Measurements from ENCODE around the gene MTUS2.

Gene MTUS2

DNA sequence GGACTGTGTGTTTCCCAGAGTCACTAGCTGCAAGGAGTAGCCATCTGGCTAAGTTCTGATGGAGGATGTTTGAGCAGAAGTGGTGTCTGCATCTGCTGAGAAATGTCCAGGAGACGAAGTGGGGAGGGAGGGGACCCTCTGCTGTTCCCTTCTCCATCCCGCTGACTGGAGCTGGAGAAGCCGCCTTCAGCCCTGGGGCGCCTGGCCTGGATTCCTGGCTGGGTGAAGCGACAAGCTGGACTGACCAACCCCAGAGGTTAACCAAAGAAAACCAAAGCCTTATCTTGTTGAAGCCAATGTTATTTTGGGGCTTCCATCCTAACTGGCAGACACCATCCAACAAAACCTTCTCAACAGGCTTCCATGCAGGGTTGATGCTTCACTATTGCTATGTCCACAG, 707.8 kb downstream of the MTUS2 start:
- Histone ChIP-seq H3K27me3 (ENCODE audit: insufficient read depth, insufficient read length) (no peaks in the 10 kb centered on the region), H3K36me3 (ENCODE audit: insufficient read depth, insufficient read length, low read length) (peaks cover 81% of the 10 kb centered on the region), H3K9ac (ENCODE audit: insufficient read length, low read depth) (no peak overlapping the region), H3K4me1 (ENCODE audit: insufficient read depth, insufficient read length) (no peaks in the 10 kb centered on the region), H3K9me3 (ENCODE audit: insufficient read depth, low read length) (no peaks in the 10 kb centered on the region), H3K4me3 (ENCODE audit: insufficient read length, low read depth) (no peak overlapping the region)
- no peak for DNase-seq (ENCODE audit: low read depth, low spot score)
- no peak for TF ChIP-seq YY1 (IDR thresholded peaks at IDR 0.05; ENCODE audit: insufficient read depth, insufficient read length)
- TF ChIP-seq ZNF274 (IDR thresholded peaks at IDR 0.05; ENCODE audit: low read depth, low read length), result no peak
- TF ChIP-seq SUZ12 (IDR thresholded peaks at IDR 0.05; ENCODE audit: extremely low read depth, insufficient read depth, insufficient read length), result no peak

DNA sequence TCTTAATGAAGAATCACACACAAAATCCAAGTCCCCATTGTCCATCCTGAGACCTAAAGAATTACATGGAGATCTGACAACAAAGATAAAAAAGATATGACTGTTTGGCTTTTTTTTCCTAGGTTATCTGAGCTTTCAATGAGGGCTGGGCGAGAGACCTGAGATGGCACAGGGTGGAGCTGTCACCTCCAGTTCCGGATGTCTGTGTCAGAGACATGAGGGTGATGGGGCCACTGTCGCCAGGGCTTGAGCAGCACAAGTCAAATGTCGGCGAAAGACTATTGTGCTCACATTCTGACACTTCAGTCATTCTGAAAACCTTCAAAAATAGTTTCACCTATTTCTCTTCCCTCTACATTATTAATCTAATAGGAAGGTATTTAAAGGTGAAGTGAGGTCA, 709.6 kb downstream of the MTUS2 start:
- no peaks in the 10 kb centered on the region for H3K27me3 ChIP-seq (ENCODE audit: insufficient read depth, insufficient read length)
- no peaks in the 10 kb centered on the region for H3K4me1 ChIP-seq (ENCODE audit: insufficient read depth, insufficient read length)
- TF ChIP-seq YY1 (IDR thresholded peaks at IDR 0.05; ENCODE audit: insufficient read depth, insufficient read length), result no peak
- no peak for TF ChIP-seq ZNF274 (IDR thresholded peaks at IDR 0.05; ENCODE audit: low read depth, low read length)
- TF ChIP-seq SUZ12 (IDR thresholded peaks at IDR 0.05; ENCODE audit: extremely low read depth, insufficient read depth, insufficient read length), result no peak
- no peaks in the 10 kb centered on the region for H3K9me3 ChIP-seq (ENCODE audit: insufficient read depth, low read length)
- peaks cover 74% of the 10 kb centered on the region for H3K36me3 ChIP-seq (ENCODE audit: insufficient read depth, insufficient read length, low read length)
- H3K9ac ChIP-seq (ENCODE audit: insufficient read length, low read depth), result no peak overlapping the region
- no peak for DNase-seq (ENCODE audit: low read depth, low spot score)
- no peak overlapping the region for H3K4me3 ChIP-seq (ENCODE audit: insufficient read length, low read depth)

GRCh38 chr13:29530901-29531300, 710.8 kb downstream of the MTUS2 start:
- H3K9me3 ChIP-seq (ENCODE audit: insufficient read depth, low read length), result no peaks in the 10 kb centered on the region
- no peaks in the 10 kb centered on the region for H3K4me1 ChIP-seq (ENCODE audit: insufficient read depth, insufficient read length)
- no peaks in the 10 kb centered on the region for H3K27me3 ChIP-seq (ENCODE audit: insufficient read depth, insufficient read length)
- H3K4me3 ChIP-seq (ENCODE audit: insufficient read length, low read depth), result no peak overlapping the region
- no peak overlapping the region for H3K9ac ChIP-seq (ENCODE audit: insufficient read length, low read depth)
- DNase-seq (ENCODE audit: low read depth, low spot score), result no peak
- no peak for TF ChIP-seq SUZ12 (IDR thresholded peaks at IDR 0.05; ENCODE audit: extremely low read depth, insufficient read depth, insufficient read length)
- no peak for TF ChIP-seq ZNF274 (IDR thresholded peaks at IDR 0.05; ENCODE audit: low read depth, low read length)
- TF ChIP-seq YY1 (IDR thresholded peaks at IDR 0.05; ENCODE audit: insufficient read depth, insufficient read length), result no peak
- H3K36me3 ChIP-seq (ENCODE audit: insufficient read depth, insufficient read length, low read length), result peaks cover 74% of the 10 kb centered on the region

DNA sequence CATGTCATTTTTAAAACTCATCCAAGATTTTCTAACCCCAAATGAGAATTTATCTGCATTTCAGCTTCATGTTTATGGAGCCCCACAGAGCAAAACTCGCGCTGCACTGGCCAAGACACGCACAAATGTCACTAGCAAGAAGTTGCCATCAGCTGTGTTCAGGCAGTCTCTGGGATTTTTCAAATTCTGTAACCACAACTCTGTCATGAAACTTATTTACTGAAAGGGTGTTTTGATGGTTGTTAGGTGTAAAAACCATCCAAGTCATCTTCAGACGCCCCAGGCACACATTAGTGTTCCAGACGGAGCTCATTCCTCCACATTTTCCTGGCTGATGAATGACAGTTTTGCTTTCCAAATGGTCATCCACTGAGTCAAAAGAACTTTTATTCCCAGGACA, 712.0 kb downstream of the MTUS2 start:
- H3K9ac ChIP-seq (ENCODE audit: insufficient read length, low read depth), result no peak overlapping the region
- H3K36me3 ChIP-seq (ENCODE audit: insufficient read depth, insufficient read length, low read length), result peaks cover 70% of the 10 kb centered on the region
- no peaks in the 10 kb centered on the region for H3K4me1 ChIP-seq (ENCODE audit: insufficient read depth, insufficient read length)
- DNase-seq (ENCODE audit: low read depth, low spot score), result no peak
- no peak overlapping the region for H3K4me3 ChIP-seq (ENCODE audit: insufficient read length, low read depth)
- TF ChIP-seq ZNF274 (IDR thresholded peaks at IDR 0.05; ENCODE audit: low read depth, low read length), result no peak
- TF ChIP-seq SUZ12 (IDR thresholded peaks at IDR 0.05; ENCODE audit: extremely low read depth, insufficient read depth, insufficient read length), result no peak
- no peak for TF ChIP-seq YY1 (IDR thresholded peaks at IDR 0.05; ENCODE audit: insufficient read depth, insufficient read length)
- H3K27me3 ChIP-seq (ENCODE audit: insufficient read depth, insufficient read length), result no peaks in the 10 kb centered on the region
- no peaks in the 10 kb centered on the region for H3K9me3 ChIP-seq (ENCODE audit: insufficient read depth, low read length)

GRCh38 chr13:29532821-29533220, 712.7 kb downstream of the MTUS2 start:
- H3K4me3 ChIP-seq (ENCODE audit: insufficient read length, low read depth), result no peak overlapping the region
- H3K9me3 ChIP-seq (ENCODE audit: insufficient read depth, low read length), result no peaks in the 10 kb centered on the region
- no peaks in the 10 kb centered on the region for H3K4me1 ChIP-seq (ENCODE audit: insufficient read depth, insufficient read length)
- peaks cover 64% of the 10 kb centered on the region for H3K36me3 ChIP-seq (ENCODE audit: insufficient read depth, insufficient read length, low read length)
- H3K27me3 ChIP-seq (ENCODE audit: insufficient read depth, insufficient read length), result no peaks in the 10 kb centered on the region
- DNase-seq (ENCODE audit: low read depth, low spot score), result no peak
- H3K9ac ChIP-seq (ENCODE audit: insufficient read length, low read depth), result no peak overlapping the region
- TF ChIP-seq SUZ12 (IDR thresholded peaks at IDR 0.05; ENCODE audit: extremely low read depth, insufficient read depth, insufficient read length), result no peak

GRCh38 chr13:29534083-29534482, 713.9 kb downstream of the MTUS2 start:
- Histone ChIP-seq H3K4me1 (ENCODE audit: insufficient read depth, insufficient read length) (peaks cover 6% of the 10 kb centered on the region), H3K9ac (ENCODE audit: insufficient read length, low read depth) (no peak overlapping the region), H3K36me3 (ENCODE audit: insufficient read depth, insufficient read length, low read length) (peaks cover 51% of the 10 kb centered on the region), H3K27me3 (ENCODE audit: insufficient read depth, insufficient read length) (no peaks in the 10 kb centered on the region), H3K9me3 (ENCODE audit: insufficient read depth, low read length) (no peaks in the 10 kb centered on the region), H3K4me3 (ENCODE audit: insufficient read length, low read depth) (no peak overlapping the region)
- TF ChIP-seq SUZ12 (IDR thresholded peaks at IDR 0.05; ENCODE audit: extremely low read depth, insufficient read depth, insufficient read length) (no peak), ZNF274 (IDR thresholded peaks at IDR 0.05; ENCODE audit: low read depth, low read length) (no peak), YY1 (IDR thresholded peaks at IDR 0.05; ENCODE audit: insufficient read depth, insufficient read length) (no peak)
- no peak for DNase-seq (ENCODE audit: low read depth, low spot score)

GRCh38 chr13:29535663-29536655, 715.8 kb downstream of the MTUS2 start:
- Histone ChIP-seq H3K9ac (ENCODE audit: insufficient read length, low read depth) (no peak overlapping the region), H3K4me1 (ENCODE audit: insufficient read depth, insufficient read length) (peaks cover 6% of the 10 kb centered on the region), H3K27me3 (ENCODE audit: insufficient read depth, insufficient read length) (no peaks in the 10 kb centered on the region), H3K4me3 (ENCODE audit: insufficient read length, low read depth) (no peak overlapping the region), H3K9me3 (ENCODE audit: insufficient read depth, low read length) (no peaks in the 10 kb centered on the region), H3K36me3 (ENCODE audit: insufficient read depth, insufficient read length, low read length) (peaks cover 33% of the 10 kb centered on the region)
- TF ChIP-seq SUZ12 (IDR thresholded peaks at IDR 0.05; ENCODE audit: extremely low read depth, insufficient read depth, insufficient read length), result no peak
- no peak for TF ChIP-seq ZNF274 (IDR thresholded peaks at IDR 0.05; ENCODE audit: low read depth, low read length)
- TF ChIP-seq YY1 (IDR thresholded peaks at IDR 0.05; ENCODE audit: insufficient read depth, insufficient read length), result no peak
- no peak for DNase-seq (ENCODE audit: low read depth, low spot score)
